GM12874 (cell line): ENCODE results near the gene ITGB7.

ENCODE experiments used
- CTCF ChIP-seq: IDR thresholded peaks from 2 replicates; pipeline ENCODE4 v1.5.1; 2011; ENCODE audit warnings: low read depth, mild to moderate bottlenecking, control low read depth, low read length, moderate library complexity; ENCODE audit not compliant: insufficient read depth

Gene ITGB7

DNA sequence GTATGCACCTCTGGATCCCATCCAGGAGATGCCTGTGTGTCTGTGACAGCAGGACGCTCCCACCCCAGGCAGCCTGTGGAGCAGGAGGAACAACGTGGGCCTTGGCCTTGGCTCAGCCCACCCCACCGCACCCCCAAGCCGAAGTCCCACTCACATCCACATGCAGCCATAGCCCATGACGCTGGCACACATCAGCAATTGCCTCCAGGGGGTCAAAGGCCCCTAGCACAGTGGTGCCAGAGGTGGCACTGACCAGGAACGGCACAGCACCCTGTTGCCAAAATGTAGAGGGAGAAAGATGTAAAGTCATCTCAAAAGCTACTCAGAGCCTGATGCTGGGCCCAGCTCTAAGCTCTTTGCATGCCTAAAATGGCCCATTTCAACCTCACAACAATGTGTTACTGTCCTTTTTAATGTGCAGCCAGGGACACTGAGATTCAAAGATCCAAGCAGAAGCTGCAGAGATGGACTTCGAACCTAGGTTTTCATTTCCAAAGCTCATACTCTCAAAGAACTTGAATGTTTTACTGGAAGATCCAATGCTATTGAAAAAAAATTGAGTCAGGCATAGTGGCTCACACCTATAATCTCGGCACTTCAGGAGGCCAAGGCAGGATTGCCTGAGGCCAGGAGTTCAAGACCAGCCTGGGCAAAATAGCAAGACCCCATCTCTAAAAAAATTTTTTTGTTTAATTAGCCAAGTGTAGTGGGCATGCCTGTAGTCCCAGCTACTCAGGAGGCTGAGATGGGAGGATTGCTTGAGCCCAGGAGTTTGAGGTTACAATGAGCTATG lies 45.7 kb downstream of the ITGB7 start:
- no peak for TF ChIP-seq CTCF

DNA sequence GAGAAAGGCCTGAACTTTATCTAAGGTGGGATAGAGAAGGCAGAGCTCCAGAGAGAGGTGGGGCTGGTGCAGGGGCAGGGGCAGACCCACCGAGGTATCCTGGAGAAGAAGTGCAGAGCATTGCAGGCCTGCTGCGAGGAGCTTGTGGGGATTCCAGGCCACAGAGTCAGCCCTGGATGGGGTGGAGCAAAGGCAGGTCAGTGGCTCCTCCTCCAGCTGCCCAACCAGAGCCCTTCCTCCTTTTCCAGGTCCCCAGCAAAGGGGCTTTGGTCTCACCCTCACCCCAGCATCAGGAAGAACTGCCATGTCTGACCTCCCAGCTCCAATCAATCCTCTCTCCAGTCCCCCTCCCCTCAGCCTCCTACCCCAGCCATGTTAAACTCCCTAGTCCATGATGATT lies 46.4 kb downstream of the ITGB7 start:
- TF ChIP-seq CTCF = no peak

- TF ChIP-seq CTCF = no peak
These were observed 47.1 kb downstream of the ITGB7 start for GRCh38 chr12:53160000-53160399.

DNA sequence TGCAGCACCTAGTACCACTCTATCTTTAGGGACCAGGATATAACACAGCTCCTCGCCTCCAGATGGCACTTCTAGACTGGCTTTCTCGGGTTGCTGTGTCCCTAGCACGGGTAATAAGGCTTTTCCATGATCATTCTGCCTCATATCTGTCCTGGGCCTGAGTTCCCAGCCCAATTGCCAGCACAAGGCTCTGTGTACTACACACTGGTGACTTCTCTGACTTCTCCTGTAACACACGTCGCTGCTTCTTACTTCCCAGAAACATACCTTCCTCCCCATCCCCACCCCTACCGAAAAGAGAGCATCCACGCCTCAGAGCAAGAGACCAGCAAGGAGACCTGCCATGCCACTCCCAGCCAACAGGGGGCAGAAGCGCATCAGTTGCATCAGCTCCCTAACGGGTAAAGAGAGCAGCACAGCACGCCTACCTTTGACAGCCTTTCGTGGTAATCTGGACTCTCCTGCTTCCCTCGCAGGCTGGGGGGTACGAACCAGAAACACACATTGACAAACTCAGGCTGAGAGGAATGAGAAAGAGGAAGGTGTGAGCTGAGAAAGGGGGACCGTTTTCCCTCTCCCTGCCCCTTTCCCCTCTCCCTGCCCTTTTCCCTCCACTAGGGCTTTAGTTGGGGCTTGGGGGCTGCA lies 47.7 kb downstream of the ITGB7 start:
- TF ChIP-seq CTCF = peak; percentile 99

GRCh38 chr12:53152390-53152789 lies 54.7 kb downstream of the ITGB7 start:
- no peak for TF ChIP-seq CTCF

DNA sequence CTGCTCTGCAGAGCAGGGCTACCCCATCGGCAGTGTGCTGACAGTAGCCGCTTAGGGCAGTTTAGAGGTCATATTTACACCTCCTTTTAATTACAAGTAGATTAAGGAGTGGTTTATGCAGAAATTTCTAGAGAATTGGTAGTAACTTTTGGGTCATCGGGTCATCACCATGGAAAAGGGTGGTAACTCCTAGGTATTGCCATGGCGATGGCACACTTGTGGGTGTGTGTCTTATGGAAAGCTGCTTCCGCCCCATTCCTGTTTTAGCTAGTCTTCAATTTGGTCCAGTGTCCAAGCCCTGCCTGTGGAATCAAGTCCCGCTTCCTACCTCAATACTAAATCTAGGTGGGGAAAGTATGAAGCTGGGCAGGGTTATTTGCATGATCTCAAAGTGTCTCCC lies 56.0 kb downstream of the ITGB7 start:
- TF ChIP-seq CTCF = no peak

GRCh38 chr12:53147653-53148052 lies 59.4 kb downstream of the ITGB7 start:
- no peak for TF ChIP-seq CTCF
